Renal cortex interstitium (tissue), 11 donors: ENCODE data around the gene AGRP. TPM values are rescaled to one million over a fixed set of nuclear protein-coding genes. Genes with fewer than 3 reads are reported as not detected.

ENCODE experiments used
- DNase-seq, 11 donors: peaks; one replicate each; pipeline ENCODE4 v3.0.0-alpha.2; 2013; ENCODE audit warnings: low read depth in 9 of 11, low spot score in 4 of 11; ENCODE audit errors: extremely low read depth in 1 of 11
- polyA plus RNA-seq, 3 donors: library from polyadenylated mRNA; unstranded; fragments of 120-200 nt; gene quantifications; one replicate each; pipeline ENCODE4 v1.2.1, GENCODE V29; 2013; ENCODE audit not compliant: insufficient read length in 3 of 3

AGRP gene
- polyA plus RNA-seq, 3 donors, result 0.53 TPM; not detected in 2

GRCh38 chr16:67471758-67472384 is 11.5 kb downstream of the AGRP start:
- no peak for DNase-seq

GRCh38 chr16:67470359-67470758 is 13.0 kb downstream of the AGRP start:
- DNase-seq, result no peak

DNA sequence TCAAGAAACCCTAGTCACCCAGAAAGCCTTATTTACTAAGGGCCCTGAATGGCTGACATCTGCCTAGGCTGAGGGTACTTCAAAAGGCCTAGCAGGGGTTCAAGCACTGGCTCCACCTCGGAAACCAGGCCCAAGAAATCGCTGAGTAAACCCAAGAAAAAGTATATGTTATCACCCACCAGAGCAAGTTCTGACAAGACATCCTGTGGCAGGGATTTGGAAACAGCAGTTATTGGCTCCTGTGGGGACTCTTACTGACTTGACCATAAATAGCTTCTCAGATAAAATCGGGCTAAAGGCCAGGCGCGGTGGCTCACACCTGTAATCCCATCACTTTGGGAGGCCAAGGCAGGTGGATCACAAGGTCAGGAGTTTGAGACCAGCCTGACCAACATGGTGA is 14.6 kb downstream of the AGRP start:
- DNase-seq, result no peak

GRCh38 chr16:67466581-67466980 is 16.8 kb downstream of the AGRP start:
- no peak for DNase-seq

DNA sequence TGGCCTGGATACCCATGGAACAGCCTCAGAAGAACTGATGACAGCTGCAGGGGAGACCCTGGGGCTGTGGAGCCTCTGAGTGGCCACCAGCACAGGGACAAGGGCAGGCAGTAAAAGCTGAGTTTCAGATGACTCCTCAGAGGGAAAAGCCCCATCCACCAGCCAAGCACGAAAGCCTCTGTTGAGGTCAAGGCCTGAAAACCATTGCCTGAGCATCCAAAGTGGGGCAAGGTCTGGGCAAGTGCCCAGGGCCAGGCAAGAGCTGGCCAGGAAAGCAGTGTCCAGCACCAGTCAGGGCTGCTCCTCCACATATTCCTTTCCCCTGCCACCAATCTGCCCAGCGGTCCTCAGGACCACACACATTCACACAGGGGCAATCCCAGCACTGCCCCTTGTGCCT is 18.8 kb downstream of the AGRP start:
- DNase-seq, result no peak

GRCh38 chr16:67463691-67464090 is 19.7 kb downstream of the AGRP start:
- DNase-seq, result no peak

GRCh38 chr16:67463059-67463458 is 20.3 kb downstream of the AGRP start:
- no peak for DNase-seq

GRCh38 chr16:67462279-67462655 is 21.1 kb downstream of the AGRP start:
- DNase-seq, result no peak

DNA sequence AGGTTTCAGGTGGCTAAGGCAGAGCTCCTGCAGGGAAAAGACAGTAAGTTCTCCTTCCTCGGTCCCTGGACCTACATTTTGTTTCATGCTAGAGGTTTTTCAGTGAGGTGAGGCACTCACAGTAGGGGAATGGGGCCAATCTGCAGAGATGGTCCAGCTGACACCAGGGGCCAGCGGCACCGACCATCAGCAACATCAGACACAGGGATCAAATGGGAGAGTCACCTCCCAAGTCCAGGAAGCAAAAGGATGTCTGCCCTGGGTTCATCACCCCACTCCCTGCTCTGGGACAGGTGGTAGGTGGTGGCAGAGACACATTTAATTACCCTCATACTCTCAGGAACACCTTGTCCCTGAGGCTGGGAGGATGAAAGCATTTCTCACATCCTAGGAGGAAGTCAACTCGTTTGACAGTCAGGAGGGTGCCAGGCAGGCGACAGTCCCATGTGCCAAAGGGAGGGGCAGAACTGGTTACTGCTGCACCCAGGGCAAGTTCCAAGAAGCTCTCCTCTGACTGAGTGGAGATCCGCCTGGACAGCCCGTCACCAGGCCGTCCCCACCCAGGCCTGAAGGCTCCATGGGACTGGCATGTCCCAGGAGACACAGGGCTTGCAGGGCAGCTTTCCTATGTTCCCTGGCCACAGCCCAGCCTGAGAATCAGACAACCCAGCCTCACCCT is 21.6 kb downstream of the AGRP start:
- DNase-seq, result no peak

DNA sequence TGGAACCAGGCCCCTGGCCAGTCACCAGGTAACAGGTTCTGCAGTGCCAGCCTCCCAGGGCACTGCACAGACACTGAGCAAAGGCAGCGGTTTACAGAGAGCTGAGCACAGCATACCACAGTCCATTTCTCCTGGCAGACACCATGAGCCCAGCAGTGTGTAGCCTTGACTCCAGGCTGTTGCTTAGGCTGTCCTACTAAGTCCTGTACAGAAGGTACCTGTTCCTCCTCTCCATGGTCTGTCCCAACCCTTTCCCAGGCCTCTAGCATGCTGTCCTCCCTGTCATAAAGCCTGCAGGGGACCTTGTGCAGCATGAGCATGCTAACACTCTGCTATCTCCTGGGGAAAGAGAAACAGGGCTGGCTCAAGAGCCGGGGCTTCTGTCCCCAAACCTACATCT is 22.4 kb downstream of the AGRP start:
- DNase-seq, result no peak

DNA sequence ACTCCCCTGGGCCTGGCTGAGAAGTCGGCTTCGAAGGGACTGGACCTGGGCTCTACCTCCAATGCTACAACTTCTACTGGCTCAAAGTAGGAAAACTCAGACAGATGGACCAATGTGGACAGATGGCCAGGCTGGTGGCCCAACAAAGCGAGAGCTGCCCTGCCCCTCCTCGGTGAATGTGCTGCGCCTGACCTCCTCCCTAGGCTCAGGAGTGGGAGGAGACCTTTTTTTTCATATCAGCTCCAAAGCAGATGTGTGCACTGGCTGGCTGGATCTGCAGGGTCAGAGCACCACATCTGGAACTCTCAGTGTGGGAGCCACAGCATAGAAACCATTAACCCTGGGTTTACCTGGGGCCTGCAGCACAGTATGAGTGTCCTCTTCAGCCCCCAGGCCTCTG is 23.2 kb downstream of the AGRP start:
- DNase-seq, result no peak

DNA sequence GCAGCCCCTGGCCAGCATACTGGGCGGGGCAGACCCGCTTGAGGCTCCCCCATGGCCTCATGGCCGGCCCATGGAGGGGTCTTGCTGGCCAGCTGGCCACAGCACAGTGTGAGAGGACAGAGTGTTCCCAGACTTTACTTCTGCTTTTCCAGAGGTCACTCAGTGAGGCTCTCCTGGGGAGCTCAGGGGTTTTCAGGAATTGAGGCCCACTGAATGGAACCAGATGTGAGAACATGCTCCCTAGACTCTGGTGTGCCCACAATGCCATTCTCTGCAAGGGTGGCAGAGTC is 23.5 kb downstream of the AGRP start:
- DNase-seq, result no peak

DNA sequence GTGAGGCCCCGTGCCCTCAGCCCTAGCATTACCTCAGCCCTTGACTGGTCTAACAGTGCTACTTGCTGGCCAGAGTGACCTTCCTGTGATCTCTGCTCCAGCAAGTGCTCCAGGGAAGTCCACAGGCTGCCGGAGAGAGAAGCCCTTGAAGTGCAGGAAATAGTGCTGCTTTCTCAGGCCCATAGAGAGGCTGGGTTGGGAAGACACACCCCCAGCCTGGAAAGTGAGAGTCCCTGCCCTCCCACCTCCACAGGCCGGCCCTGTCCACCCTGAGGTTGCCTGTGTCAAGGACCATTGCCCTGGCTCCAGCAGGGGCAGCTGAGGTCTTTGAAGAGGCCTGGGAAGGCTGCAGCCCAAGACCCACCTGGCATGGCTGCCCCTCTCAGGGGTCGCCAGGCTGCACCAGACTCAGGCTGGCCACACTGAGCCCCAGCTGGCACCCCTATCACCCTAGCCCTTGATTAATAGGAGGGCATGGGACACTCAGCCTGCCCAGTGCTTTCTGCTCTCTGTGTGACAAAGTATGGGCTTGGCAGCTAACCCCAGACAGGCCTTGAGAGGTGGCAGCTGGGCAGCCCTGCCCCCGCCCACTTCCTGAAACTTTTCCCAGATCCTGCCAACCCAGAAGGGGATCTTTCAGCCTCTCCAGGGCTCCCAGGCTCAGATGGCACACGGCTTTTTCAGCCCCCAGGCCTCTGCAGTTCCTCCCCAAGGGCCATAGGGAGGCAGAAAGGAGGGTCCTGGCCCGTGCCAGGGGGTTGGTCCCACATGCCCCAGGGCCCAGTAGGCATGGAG is 24.1 kb downstream of the AGRP start:
- DNase-seq, result no peak

DNA sequence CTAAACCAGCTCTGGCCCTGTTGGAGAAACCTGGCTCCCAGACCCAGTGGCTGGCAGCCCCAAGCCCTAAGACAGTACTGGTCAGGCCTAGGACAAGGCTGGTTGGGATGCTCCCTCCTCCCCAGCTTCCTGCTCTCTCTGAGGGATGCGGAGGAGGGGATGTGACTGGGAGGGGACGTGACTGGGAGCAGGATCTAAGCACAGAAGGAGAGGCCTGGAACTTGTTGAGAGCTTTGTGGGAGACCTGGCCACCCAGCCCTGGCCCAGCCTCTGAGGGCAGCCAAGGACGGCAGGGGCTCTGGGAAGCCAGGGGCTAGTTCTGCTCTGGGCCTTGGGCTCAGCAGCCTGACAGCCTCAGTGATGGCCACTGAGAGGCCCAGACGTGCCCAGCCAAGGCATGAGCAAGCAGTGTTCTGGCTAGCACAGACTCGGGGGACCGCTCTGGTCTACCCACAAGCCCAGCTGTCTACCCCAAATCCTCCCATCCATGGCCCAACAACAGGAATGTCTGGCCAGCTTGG is 25.2 kb downstream of the AGRP start:
- no peak for DNase-seq

DNA sequence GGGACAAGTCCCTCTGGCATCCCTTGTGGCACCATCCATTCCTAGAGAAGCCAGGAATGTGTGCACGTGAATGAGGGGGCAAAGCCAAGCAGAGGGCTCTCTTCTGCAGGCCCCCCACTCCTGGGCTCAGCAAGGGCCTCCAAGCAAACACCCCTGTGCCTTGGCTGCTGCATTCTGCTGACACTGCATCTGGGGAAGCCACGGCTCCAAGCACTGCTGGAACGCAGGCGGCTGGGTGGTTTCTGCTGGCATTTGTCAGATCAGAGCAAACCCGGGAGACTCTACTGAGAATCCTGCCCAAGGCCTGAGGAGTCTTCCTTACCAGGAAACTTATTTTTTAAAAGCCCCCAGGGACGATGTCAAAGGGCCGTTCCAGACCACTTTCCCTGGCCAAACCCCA is 25.7 kb downstream of the AGRP start:
- no peak for DNase-seq

- DNase-seq, result no peak
Measured at GRCh38 chr16:67456391-67457081, 26.8 kb downstream of the AGRP start.

- DNase-seq, result no peak
Measured at GRCh38 chr16:67454852-67455251, 28.5 kb downstream of the AGRP start.

DNA sequence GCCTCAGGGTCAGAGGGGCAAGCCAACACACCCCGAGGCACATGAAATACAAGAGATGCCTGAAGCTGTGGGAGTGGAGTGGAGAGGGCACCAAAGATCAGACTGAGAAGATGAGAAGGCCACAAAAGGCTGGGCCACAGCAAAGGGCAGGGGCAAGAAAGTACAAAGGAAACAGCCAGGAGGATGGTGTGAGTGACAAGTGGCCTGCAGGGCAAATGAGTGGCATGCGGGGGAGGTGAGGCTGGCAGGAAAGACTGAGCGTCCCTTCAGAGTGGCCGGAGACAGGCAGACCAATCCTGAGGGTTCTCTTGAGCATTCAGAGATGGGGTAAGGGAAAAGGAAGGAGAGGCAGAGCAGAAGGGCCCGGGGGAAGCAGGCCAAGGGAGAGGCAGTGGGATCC is 29.2 kb downstream of the AGRP start:
- no peak for DNase-seq

DNA sequence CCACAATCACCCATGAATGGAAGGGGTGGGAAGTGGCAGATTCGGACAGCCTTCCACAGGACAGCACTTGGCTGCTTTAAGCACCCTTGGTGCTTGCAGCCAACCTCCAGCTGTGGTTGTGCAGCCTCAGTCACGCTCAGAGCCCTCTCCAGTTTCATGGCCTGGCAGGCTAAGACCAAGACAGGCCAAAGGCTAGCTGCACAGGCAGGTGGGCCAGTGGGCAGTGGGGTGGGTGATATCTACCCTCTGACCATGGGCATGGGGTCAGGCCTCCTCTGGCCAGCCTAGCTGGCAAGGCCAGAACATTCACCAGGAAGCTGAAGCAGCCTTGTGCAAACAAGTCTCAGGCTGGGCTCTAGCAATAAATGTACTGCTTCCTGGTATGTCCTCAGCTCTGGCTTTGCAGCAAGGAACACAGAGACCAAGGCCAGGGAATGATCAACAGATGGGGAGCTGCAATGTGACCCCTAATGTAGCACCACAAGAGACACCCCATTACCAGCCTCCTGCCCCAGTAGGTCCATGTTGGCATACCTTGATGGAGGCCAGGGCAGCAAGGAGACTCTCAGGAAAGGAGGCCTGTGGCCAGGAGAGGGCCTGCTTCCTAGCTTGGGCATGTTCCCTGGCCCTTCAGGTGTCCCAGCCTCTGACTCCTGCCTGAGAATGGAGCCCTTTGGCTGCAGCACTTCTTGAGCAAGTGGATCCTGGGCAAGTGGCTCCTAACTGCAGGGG is 31.5 kb downstream of the AGRP start:
- no peak for DNase-seq
